ENCODE measurements around the gene LCA5L.

GRCh38 chr21:39375446-39375845 is 70.1 kb downstream of the LCA5L start:
- TF ChIP-seq EZH2 (IDR thresholded peaks at IDR 0.05; ENCODE audit: borderline replicate concordance) (no peak), CTCF (IDR thresholded peaks at IDR 0.05; ENCODE audit: poor library complexity) (no peak)

All from hepatocyte (in vitro differentiated cells).